ENCODE results near the gene TMA7.

- no peak for TF ChIP-seq DPF2 (CRISPR knock-in tag; IDR thresholded peaks at IDR 0.05; ENCODE audit: borderline replicate concordance, low read depth)
- TF ChIP-seq ZKSCAN5 (CRISPR knock-in tag; IDR thresholded peaks at IDR 0.05): no peak
- no peak for TF ChIP-seq YY1 (IDR thresholded peaks at IDR 0.05; ENCODE audit: insufficient read depth, insufficient replicate concordance, low read depth, low read length)
- no peak for TF ChIP-seq GABPA (IDR thresholded peaks at IDR 0.05; ENCODE audit: low read depth, low read length)
- TF ChIP-seq GABPA (CRISPR knock-in tag; IDR thresholded peaks at IDR 0.05; ENCODE audit: low read depth): no peak
- TF ChIP-seq ZNF503 (CRISPR knock-in tag; IDR thresholded peaks at IDR 0.05): no peak
- no peak for TF ChIP-seq CCAR2 (optimal IDR thresholded peaks at IDR 0.05; ENCODE audit: low read depth, low read length)
- no peak for TF ChIP-seq RFX1 (IDR thresholded peaks at IDR 0.05)
- no peak for TF ChIP-seq CC2D1A (CRISPR knock-in tag; IDR thresholded peaks at IDR 0.05)
- TF ChIP-seq MEIS1 (CRISPR knock-in tag; IDR thresholded peaks at IDR 0.05; ENCODE audit: borderline replicate concordance): no peak
- TF ChIP-seq ZFX (CRISPR knock-in tag; IDR thresholded peaks at IDR 0.05; ENCODE audit: low read depth): no peak
- TF ChIP-seq TCF12 (IDR thresholded peaks at IDR 0.05): no peak
- no peak for TF ChIP-seq TCF12 (CRISPR knock-in tag; IDR thresholded peaks at IDR 0.05)
Measured at GRCh38 chr3:48394391-48394790, 45.7 kb upstream of the TMA7 start.
